Left kidney (tissue), 2 donors: ENCODE data around the gene NUAK1. TPM values are rescaled to one million over a fixed set of nuclear protein-coding genes. Genes with fewer than 3 reads are reported as not detected.

Experiments used
- DNase-seq: peaks from one replicate; pipeline ENCODE4 v3.0.0-alpha.2; 2013
- polyA plus RNA-seq: library from polyadenylated mRNA; unstranded; fragments of 120-200 nt; gene quantifications from one replicate; pipeline ENCODE4 v1.2.1, GENCODE V29; 2013; ENCODE audit not compliant: insufficient read length

Gene NUAK1
- polyA plus RNA-seq, 1 donor = 9.9 TPM

DNA sequence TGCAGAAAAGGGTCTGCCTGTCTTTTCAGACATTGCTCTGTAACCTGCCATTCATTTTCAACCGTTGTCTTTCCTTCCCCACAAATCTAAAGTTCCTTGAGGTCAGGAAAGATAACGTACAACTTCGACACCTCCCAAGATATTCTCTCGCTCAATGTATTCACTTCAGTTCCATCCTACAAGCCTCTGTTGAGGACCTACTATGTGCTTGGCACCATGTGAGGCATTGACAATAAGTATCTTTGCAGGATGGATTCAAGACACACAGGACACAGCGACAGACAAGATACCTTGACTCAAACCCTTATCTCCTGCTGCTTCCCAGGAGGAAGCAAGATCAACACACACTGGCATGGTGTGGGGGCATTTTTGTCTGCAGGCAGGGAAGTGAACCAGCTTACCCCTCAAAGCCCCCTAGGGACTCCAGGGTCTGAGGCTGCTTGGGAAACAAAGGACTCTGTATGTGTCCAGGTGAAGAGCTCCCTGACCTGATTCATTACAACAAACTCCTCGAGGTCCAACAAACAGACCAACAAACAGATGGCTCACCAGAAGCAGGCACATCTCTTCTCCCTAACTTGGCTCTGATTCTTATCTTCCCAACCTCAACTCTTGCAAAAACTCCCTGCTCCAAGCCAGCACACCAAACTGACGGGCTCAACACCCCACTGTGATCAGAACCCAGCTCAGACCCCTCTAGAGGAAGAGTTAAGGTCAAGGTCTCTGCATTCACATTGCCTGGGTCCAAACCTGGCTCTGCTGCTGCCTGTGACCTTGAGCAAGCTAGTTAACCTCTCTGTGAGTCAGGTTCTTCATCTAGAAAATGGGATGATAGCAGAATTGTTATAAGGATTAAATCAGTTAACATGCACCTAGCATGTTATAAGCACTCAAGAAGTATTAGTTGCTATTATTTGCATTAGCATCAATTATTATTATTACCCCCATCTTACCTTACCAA is 6.3 kb downstream of the NUAK1 start:
- DNase-seq = no peak

DNA sequence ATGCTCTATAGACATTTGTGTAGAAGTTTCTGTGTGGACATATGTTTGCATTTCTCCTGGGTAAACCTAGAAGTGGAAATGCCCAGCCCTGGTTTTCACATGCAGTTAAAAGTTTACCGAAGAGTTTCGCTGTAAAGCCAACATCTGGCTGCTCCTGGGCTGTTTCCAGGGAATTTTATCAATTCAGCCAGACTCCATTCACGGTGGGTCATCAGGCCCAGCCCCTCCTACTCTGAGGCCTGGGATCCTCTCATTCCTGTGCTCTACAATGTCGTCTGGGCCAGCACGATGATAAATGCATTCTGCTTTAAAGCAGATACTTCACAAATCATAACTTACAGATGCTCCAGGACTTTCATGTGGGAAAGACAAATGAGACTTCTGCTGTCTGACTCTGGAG is 7.1 kb downstream of the NUAK1 start:
- no peak for DNase-seq

DNA sequence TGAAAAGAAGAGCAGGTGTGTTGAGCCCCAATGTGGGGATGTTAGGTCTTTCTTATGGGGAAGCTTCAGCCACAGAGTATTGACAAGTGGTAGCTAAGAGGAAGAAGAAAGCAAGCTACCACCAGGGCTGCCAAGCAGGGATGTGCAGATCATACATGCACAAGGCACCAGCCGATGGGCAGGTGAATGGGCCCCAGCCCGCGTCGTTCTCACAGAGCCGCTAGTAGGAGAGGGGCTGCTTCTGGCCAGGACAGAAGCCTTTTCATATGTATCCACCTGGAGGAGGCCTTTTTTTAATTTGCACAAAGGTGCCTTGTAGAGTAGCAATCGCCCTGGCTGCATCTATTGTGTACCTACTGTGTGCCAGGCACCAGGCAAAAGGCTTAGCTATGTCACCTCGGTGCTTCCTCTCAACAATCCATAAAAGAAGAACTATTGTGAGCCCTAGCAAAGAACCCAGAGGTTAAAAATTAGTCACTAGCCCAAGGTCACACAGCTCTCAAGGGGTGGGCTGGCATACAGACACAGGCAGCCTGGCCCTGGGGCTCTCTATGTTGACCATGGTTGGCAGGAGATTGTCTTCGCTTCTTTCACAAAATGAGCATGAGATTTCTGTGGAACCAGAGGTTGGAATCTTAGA is 8.2 kb downstream of the NUAK1 start:
- DNase-seq = no peak

GRCh38 chr12:106128585-106129328 is 10.0 kb downstream of the NUAK1 start:
- DNase-seq = no peak

- DNase-seq = no peak
These were observed 11.2 kb downstream of the NUAK1 start for GRCh38 chr12:106127338-106128126.

DNA sequence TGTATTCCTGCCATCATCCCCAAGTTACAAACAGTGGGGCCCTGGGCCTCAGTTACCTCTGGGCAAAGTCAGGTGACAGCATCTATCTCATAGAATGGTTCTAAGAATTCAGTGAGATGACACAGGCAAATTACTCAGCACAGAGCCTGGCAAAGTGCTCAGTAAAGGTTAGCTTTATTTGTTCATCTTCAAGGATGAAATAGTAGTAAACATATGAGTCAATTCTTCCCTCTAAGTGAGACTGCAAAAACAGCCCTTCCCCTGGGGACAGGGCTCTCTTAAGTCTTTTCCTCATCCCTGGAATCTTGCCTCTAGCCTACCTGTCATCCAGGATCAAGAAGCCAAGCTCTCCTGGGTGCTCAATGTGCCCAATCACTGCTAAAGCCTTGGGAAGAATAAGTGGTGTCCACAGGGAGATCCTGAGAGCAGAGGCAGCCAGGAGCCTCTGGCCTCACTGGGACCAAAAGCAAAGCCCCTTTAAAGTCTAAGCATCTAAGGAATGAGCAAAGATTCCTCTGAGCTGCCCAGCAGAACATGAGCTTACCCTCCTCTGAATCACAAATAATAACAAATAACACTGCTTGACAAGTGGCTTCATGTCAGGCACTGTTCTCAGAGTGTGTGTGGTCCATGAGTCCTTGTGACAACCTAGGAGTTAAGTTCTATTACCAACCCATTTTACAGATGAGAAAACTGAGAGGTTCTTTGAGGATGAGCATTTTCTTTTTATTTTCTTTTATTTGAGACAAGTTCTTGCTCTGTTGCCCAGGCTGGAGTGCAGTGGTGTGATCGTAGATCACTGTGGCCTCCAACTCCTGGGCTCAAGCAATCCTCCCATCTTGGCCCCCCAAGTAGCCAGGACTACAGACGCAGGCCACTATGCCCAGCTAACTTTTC is 12.1 kb downstream of the NUAK1 start:
- no peak for DNase-seq

DNA sequence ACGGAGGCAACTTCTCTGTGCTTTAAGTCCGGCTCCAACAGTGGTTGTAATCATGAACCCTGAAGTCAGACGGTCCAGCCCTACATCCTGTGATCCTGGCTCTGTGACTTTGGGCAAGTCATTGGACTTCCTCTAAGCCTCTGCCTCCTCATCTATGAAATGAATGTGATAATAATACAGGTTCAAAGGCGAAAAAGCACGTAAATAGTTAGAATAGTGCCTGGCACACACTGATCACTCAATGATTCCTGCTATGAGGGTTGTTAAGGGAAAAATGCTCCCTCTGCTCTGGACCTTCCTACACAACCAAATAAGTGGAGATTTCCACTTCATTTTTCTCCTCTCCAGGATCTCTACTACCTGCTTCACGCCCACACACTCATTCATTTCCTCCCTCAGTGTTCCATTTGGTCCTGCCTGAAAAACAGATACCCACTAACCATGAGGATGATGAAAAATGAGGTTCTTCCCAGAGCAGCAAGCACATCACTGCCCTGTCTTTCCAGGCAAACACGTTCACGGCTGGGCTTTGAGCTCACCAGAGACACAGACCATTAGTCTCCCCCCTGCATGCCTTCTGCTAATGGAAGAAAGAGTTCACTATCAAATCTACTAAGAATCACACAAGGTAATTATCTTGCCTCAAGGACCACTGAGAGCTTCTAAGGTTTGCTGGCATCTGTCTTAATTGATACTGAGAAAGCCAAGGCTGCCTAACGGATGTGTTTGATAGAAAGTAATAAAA is 13.2 kb downstream of the NUAK1 start:
- no peak for DNase-seq

- DNase-seq = no peak
These were observed 15.1 kb downstream of the NUAK1 start for GRCh38 chr12:106123551-106124081.

GRCh38 chr12:106123110-106123509 is 15.6 kb downstream of the NUAK1 start:
- no peak for DNase-seq

GRCh38 chr12:106122004-106122403 is 16.8 kb downstream of the NUAK1 start:
- no peak for DNase-seq

GRCh38 chr12:106120519-106121105 is 18.1 kb downstream of the NUAK1 start:
- no peak for DNase-seq

DNA sequence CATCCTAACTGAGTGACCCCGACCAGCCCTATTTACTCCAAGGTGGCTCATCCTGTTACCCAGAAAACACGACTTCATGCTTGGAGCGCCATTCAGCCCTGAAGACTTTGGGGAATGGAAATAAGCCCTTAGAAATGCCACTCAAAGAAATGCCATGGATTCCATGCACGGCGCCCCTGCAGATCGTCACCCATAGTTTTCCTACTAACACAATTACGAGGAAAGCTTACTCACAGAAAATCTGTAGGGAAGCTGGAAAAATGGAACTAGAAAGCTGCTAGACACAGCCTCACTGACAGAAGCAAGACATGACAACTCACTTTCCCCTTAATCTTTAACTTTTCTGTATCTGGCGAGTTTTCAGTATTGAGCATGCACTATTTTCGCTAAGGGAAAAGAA is 19.5 kb downstream of the NUAK1 start:
- DNase-seq = no peak

- DNase-seq = no peak
These were observed 20.2 kb downstream of the NUAK1 start for GRCh38 chr12:106118381-106119130.

DNA sequence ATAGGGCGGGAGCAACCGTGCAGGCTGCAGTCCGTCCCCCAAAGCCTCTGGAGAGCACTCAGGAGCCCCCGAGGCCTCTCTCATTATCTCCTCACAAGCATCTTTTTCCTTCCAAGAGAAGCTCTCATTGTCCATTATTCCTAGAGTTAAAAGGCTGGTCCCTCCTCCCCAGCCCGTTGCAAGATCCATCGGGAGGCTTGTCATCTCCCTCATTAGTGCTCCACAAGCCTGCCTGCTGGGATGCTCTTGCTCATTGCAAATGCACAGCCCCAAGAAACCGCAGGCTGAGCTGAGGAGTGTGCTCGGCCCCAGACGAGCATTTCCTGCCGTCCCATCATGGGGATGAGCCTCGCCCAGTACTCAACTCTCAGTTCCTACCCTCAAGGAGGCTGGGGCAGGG is 23.3 kb downstream of the NUAK1 start:
- DNase-seq = no peak

GRCh38 chr12:106114447-106115068 is 24.2 kb downstream of the NUAK1 start:
- no peak for DNase-seq

DNA sequence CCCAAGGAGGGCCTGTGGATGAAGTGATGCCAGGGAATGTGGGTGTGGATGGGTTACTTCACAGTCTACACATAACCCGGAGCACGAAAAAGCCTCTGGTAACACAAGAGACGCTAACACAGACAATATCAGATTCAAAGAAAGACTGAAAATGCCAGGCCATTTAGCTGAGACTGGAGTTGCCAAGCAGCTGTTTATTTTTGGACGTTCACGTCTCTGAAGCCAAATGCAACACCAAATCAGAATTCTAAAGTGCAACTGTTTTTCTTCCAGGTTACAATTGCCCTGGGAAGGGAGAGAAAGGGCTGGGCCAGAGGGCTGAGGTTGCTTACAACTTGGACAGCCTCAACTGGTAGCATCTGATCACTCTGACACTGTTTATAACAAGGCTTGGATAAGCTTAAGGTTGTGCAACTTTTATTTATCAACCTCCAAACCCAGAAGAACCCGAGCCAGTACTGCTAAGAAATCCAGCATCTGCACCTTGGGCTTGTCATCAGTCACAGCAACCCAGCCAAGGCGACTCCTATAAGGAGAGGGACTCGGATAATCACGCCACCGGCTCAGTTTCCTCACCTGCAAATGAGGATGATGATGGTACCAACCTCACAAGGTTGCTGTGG is 24.8 kb downstream of the NUAK1 start:
- no peak for DNase-seq

- DNase-seq = no peak
These were observed 25.3 kb downstream of the NUAK1 start for GRCh38 chr12:106113446-106113823.

DNA sequence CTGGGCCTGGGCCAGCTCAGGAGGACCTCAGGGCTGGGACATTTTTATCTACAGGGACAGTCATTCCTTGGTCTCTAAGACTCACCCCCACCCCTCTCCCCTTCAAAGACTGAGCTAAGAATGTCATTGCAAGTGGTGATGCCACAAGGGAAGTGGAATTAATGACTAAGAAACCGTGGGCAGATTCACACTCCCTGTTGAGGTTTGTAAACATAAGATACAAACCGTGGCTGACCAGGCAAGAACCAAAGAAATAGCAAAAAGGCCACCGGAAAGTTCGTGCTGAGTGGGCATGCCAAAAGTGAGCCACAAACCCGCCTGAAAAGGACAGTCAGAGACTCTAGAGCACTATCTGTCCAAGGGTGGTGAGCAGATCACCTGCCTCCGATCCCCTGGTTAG is 25.7 kb downstream of the NUAK1 start:
- DNase-seq = no peak
